Adipose tissue (tissue), 3 donors: ENCODE data around the gene CD300LG. TPM values are rescaled to one million over a fixed set of nuclear protein-coding genes. Genes with fewer than 3 reads are reported as not detected.
"Not testable (repeated sequence)": the region's sequence is repeated elsewhere in the genome, so short reads cannot be mapped to it uniquely, and the experiment has no call there.

Experiments used
- H3K27ac ChIP-seq: one replicate; pipeline ENCODE4 v1.5.1; 2013; ENCODE audit warnings: low read depth, low read length
- WGBS, 3 donors: extraction: QIAGEN DNeasy Blood & Tissue Kit; methylation state at CpG; one replicate each; pipeline ENCODE4 v1.1.7; 2013; 5-methylcytosine and 5-hydroxymethylcytosine counted together
- polyA plus RNA-seq, 3 donors: library from polyadenylated mRNA; stranded (reverse); fragments of 200-250 nt; gene quantifications; one replicate each; pipeline ENCODE4 v1.2.3, GENCODE V29; 2013
- donor health status: healthy with polysubstance abuse.
- donor health status: Bipolar disorder and iron deficiency.
- donor health status: healthy.

Gene CD300LG
- polyA plus RNA-seq, 3 donors = 7.2 to 117 (median 44.2) TPM

GRCh38 chr17:43820759-43821158 lies 26.2 kb upstream of the CD300LG start:
- WGBS, 3 donors = 91 to 93% (median 91%) methylated on average over 14 of the region's 14 CpGs

GRCh38 chr17:43822570-43823190 lies 24.3 kb upstream of the CD300LG start:
- 85 to 91% (median 88%) methylated on average over 5 of the region's 5 CpGs for WGBS, 3 donors
- no peak overlapping the region for H3K27ac ChIP-seq

More at GRCh38 chr17:43820759-43821158, 26.2 kb upstream of the CD300LG start:
- no peak overlapping the region for H3K27ac ChIP-seq

- WGBS, 3 donors = 84 to 86% (median 85%) methylated on average over 10 of the region's 10 CpGs
- no peak overlapping the region for H3K27ac ChIP-seq
Measured at GRCh38 chr17:43823350-43824084, 23.5 kb upstream of the CD300LG start.

- WGBS, 3 donors = 95% methylated on average over 12 of the region's 12 CpGs
Measured at GRCh38 chr17:43825567-43825966, 21.4 kb upstream of the CD300LG start.

GRCh38 chr17:43826206-43826605 lies 20.8 kb upstream of the CD300LG start:
- H3K27ac ChIP-seq = no peak overlapping the region
- 93 to 94% (median 94%) methylated on average over 7 of the region's 7 CpGs for WGBS, 3 donors

More at GRCh38 chr17:43825567-43825966, 21.4 kb upstream of the CD300LG start:
- no peak overlapping the region for H3K27ac ChIP-seq

- H3K27ac ChIP-seq = no peak overlapping the region
- WGBS, 3 donors = 94 to 96% (median 96%) methylated on average over 9 of the region's 9 CpGs
Measured at GRCh38 chr17:43827596-43827995, 19.4 kb upstream of the CD300LG start.

GRCh38 chr17:43829738-43830137 lies 17.2 kb upstream of the CD300LG start:
- 94 to 97% (median 96%) methylated on average over 14 of the region's 14 CpGs for WGBS, 3 donors
- no peak overlapping the region for H3K27ac ChIP-seq

GRCh38 chr17:43830510-43831140 lies 16.4 kb upstream of the CD300LG start:
- no peak overlapping the region for H3K27ac ChIP-seq
- 87 to 91% (median 90%) methylated on average over 7 of the region's 7 CpGs for WGBS, 3 donors

- H3K27ac ChIP-seq = no peak overlapping the region
- 77 to 88% (median 85%) methylated on average over 8 of the region's 8 CpGs for WGBS, 3 donors
Measured at GRCh38 chr17:43831633-43832032, 15.3 kb upstream of the CD300LG start.

GRCh38 chr17:43832168-43832975 lies 14.6 kb upstream of the CD300LG start:
- WGBS, 3 donors = 10 to 14% (median 11%) methylated on average over 34 to 48 of the region's 51 CpGs
- no peak overlapping the region for H3K27ac ChIP-seq

GRCh38 chr17:43832976-43833829 lies 13.8 kb upstream of the CD300LG start, which contains the start of gene MPP3:
Gene MPP3 (minus strand): TSS chr17:43833146. CDS start chr17:43831906, 1,240 bp downstream.
- 1 to 2% (median 2%) methylated on average over 63 to 87 of the region's 87 CpGs for WGBS, 3 donors
- no peak within 1 kb of the TSS for H3K27ac ChIP-seq

- 39 to 49% (median 44%) methylated on average over 2 of the region's 2 CpGs for WGBS, 3 donors
- H3K27ac ChIP-seq = no peak overlapping the region
Measured at GRCh38 chr17:43834106-43834505, 12.9 kb upstream of the CD300LG start.

GRCh38 chr17:43839670-43840108 lies 7.3 kb upstream of the CD300LG start:
- WGBS, 3 donors = 29 to 50% (median 41%) methylated on average over 7 of the region's 7 CpGs
- no peak overlapping the region for H3K27ac ChIP-seq

- no peak overlapping the region for H3K27ac ChIP-seq
- 49 to 62% (median 58%) methylated on average over 4 of the region's 4 CpGs for WGBS, 3 donors
Measured at GRCh38 chr17:43840814-43841213, 6.2 kb upstream of the CD300LG start.

- 14 to 72% (median 61%) methylated on average over 4 of the region's 4 CpGs for WGBS, 3 donors
- no peak overlapping the region for H3K27ac ChIP-seq
Measured at GRCh38 chr17:43841282-43841681, 5.7 kb upstream of the CD300LG start.

GRCh38 chr17:43842091-43842974 lies 4.6 kb upstream of the CD300LG start:
- H3K27ac ChIP-seq = not testable (repeated sequence)

GRCh38 chr17:43842975-43843325 lies 4.0 kb upstream of the CD300LG start:
- no peak overlapping the region for H3K27ac ChIP-seq

More at GRCh38 chr17:43842091-43842974, 4.6 kb upstream of the CD300LG start:
- WGBS, 3 donors = 80 to 84% (median 81%) methylated on average over 35 to 54 of the region's 54 CpGs

More at GRCh38 chr17:43842975-43843325, 4.0 kb upstream of the CD300LG start:
- WGBS, 3 donors = 63 to 69% (median 64%) methylated on average over 7 of the region's 7 CpGs
